HG02571 (cell line): ENCODE data around the gene C6orf163.
"Not testable (repeated sequence)": the region's sequence is repeated elsewhere in the genome, so short reads cannot be mapped to it uniquely, and the experiment has no call there.

ENCODE experiments used
- ATAC-seq: cut with Tn5 transposase; IDR thresholded peaks from one replicate; pipeline ENCODE4 v1.9.1; 2021; ENCODE audit warnings: mild to moderate bottlenecking, moderate library complexity; ENCODE audit not compliant: unreplicated experiment

C6orf163 gene

GRCh38 chr6:87344731-87345130 lies at the start of gene C6orf163:
Gene C6orf163, plus strand, starts transcription at chr6:87344813. Its CDS starts 287 bp downstream, at chr6:87345100.
- ATAC-seq = no peak

GRCh38 chr6:87297119-87297518 lies 47.5 kb upstream of the C6orf163 start:
- no peak for ATAC-seq

- ATAC-seq = not testable (repeated sequence)
These were observed 43.3 kb upstream of the C6orf163 start for GRCh38 chr6:87301277-87301676.

GRCh38 chr6:87308970-87309369 lies 35.6 kb upstream of the C6orf163 start:
- ATAC-seq = no peak

GRCh38 chr6:87312860-87313259 lies 31.8 kb upstream of the C6orf163 start:
- ATAC-seq = no peak

- no peak for ATAC-seq
These were observed 29.5 kb upstream of the C6orf163 start for GRCh38 chr6:87315071-87315470.

- no peak for ATAC-seq
These were observed 25.2 kb upstream of the C6orf163 start for GRCh38 chr6:87319271-87319987.

- ATAC-seq = peak; percentile 100
These were observed 22.1 kb upstream of the C6orf163 start, which contains the start of gene SMIM8 for GRCh38 chr6:87322304-87323212. Gene SMIM8, plus strand, starts transcription at chr6:87322588. Its CDS starts 14,444 bp downstream, at chr6:87337032.

- ATAC-seq = not testable (repeated sequence)
These were observed 20.7 kb upstream of the C6orf163 start for GRCh38 chr6:87323880-87324279.

GRCh38 chr6:87330961-87331360 lies 13.7 kb upstream of the C6orf163 start:
- no peak for ATAC-seq

- ATAC-seq = no peak
These were observed 11.6 kb upstream of the C6orf163 start for GRCh38 chr6:87333033-87333432.

GRCh38 chr6:87333591-87334181 lies 10.9 kb upstream of the C6orf163 start:
- ATAC-seq = no peak

GRCh38 chr6:87334683-87335082 lies 9.9 kb upstream of the C6orf163 start:
- ATAC-seq = no peak

- no peak for ATAC-seq
These were observed 8.2 kb upstream of the C6orf163 start for GRCh38 chr6:87336367-87336766.

GRCh38 chr6:87340230-87340629 lies 4.4 kb upstream of the C6orf163 start:
- ATAC-seq = no peak

- ATAC-seq = no peak
These were observed 3.5 kb upstream of the C6orf163 start for GRCh38 chr6:87341158-87341557.

- peak; percentile 87 for ATAC-seq
These were observed 2.7 kb upstream of the C6orf163 start for GRCh38 chr6:87341899-87342298.

- no peak for ATAC-seq
These were observed 1.8 kb upstream of the C6orf163 start for GRCh38 chr6:87342829-87343228.

- no peak for ATAC-seq
These were observed 2.1 kb downstream of the C6orf163 start for GRCh38 chr6:87346700-87347099.

GRCh38 chr6:87349896-87350295 lies 5.3 kb downstream of the C6orf163 start:
- ATAC-seq = no peak

- no peak for ATAC-seq
These were observed 5.9 kb downstream of the C6orf163 start for GRCh38 chr6:87350516-87350915.
